HepG2 (cell line): Measurements from ENCODE around the gene TEAD4. TPM values are rescaled to one million over a fixed set of nuclear protein-coding genes. Genes with fewer than 3 reads are reported as not detected.

Experiments
- DNMT1 ChIP-seq: sonication (generic); formaldehyde crosslinking; IDR thresholded peaks from 2 replicates; pipeline ENCODE4 v1.5.1; 2020; ENCODE audit warnings: mild to moderate bottlenecking, missing genetic modification reagents
- HOXA7 ChIP-seq: sonication (generic); formaldehyde crosslinking; IDR thresholded peaks from 2 replicates; pipeline ENCODE4 v1.8.1; 2022; ENCODE audit warnings: mild to moderate bottlenecking, missing genetic modification reagents, moderate library complexity
- LCORL ChIP-seq, 2 experiments: fragments of 450-650 bp in 1 of 2; sonication (generic) in 1 of 2; formaldehyde crosslinking in 1 of 2; IDR thresholded peaks; 2 replicates each; pipeline versions ENCODE4 v1.5.0 to v1.6.1; 2017 to 2020; ENCODE audit warnings: antibody characterized with exemption in 1 of 2, missing genetic modification reagents in 1 of 2
- NFKB2 ChIP-seq: sonication (generic); formaldehyde crosslinking; IDR thresholded peaks from 2 replicates; pipeline ENCODE4 v1.4.0; 2020; ENCODE audit warnings: missing genetic modification reagents, borderline replicate concordance
- PBX2 ChIP-seq: IDR thresholded peaks from 2 replicates; pipeline ENCODE4 v1.6.1; 2016; ENCODE audit warnings: control low read depth
- PBX3 ChIP-seq: sonication (generic); formaldehyde crosslinking; IDR thresholded peaks from 2 replicates; pipeline ENCODE4 v1.8.1; 2023; ENCODE audit warnings: missing genetic modification reagents, inconsistent platforms, borderline replicate concordance
- PRDM4 ChIP-seq: sonication (generic); formaldehyde crosslinking; IDR thresholded peaks from 2 replicates; pipeline ENCODE4 v1.9.0; 2021; ENCODE audit warnings: missing genetic modification reagents, borderline replicate concordance
- REL ChIP-seq: sonication (generic); formaldehyde crosslinking; conservative IDR thresholded peaks from 2 replicates; pipeline ENCODE4 v1.8.0; 2022; ENCODE audit warnings: mild to moderate bottlenecking, missing genetic modification reagents, moderate library complexity
- RNF219 ChIP-seq: sonication (generic); formaldehyde crosslinking; IDR thresholded peaks from 2 replicates; pipeline ENCODE4 v1.5.0; 2020; ENCODE audit warnings: mild to moderate bottlenecking, missing genetic modification reagents
- SYNCRIP ChIP-seq: fragments of 200-400 bp; formaldehyde crosslinking; IDR thresholded peaks from 2 replicates; pipeline ENCODE4 v1.6.1; 2018; ENCODE audit warnings: mild to moderate bottlenecking, low read depth, low read length; ENCODE audit not compliant: insufficient read depth
- ZBED4 ChIP-seq: sonication (generic); formaldehyde crosslinking; IDR thresholded peaks from 2 replicates; pipeline ENCODE4 v1.4.0; 2020; ENCODE audit warnings: missing genetic modification reagents, borderline replicate concordance
- ZFP36L2 ChIP-seq: sonication (generic); formaldehyde crosslinking; IDR thresholded peaks from 2 replicates; pipeline ENCODE4 v1.4.0; 2020; ENCODE audit warnings: missing genetic modification reagents
- ZFP62 ChIP-seq: sonication (generic); formaldehyde crosslinking; IDR thresholded peaks from 2 replicates; pipeline ENCODE4 v1.4.0; 2020; ENCODE audit warnings: missing genetic modification reagents
- polyA plus RNA-seq, 8 experiments: library from polyadenylated mRNA; depleted of rRNA in 3 of 8; stranded (reverse) in 7 of 8; unstranded in 1 of 8; fragments of >200 nt; fragmentation: Illumina TruSeq in 4 of 8; extraction: Trizol in 4 of 8; gene quantifications; 2 replicates each; pipeline versions ENCODE4 v1.2.1 to v1.2.3, GENCODE V29; 2011 to 2016; ENCODE audit warnings: low read depth in 4 of 8, missing spikeins in 1 of 8, mixed read lengths in 1 of 8; ENCODE audit not compliant: insufficient read depth in 1 of 8
- total RNA-seq, 5 experiments: library from RNA; depleted of rRNA; stranded (reverse); fragments of >200 nt; fragmentation: Illumina TruSeq; extraction: Trizol; gene quantifications; 2 replicates each; pipeline ENCODE4 v1.2.3, GENCODE V29; 2016; ENCODE audit warnings: low read depth in 1 of 5

Gene TEAD4
- total and polyA plus RNA-seq, 2 of the 13 experiments (the other 11 are each of a cell fraction or from before 2014, with no cell fraction given) = 45.0 to 69.4 TPM

- TF ChIP-seq PBX2 = no peak; the same call in 1 of the 2 replicates
- TF ChIP-seq LCORL (IDR thresholded peaks at IDR 0.05) = no peak
- peak; percentile 65 for TF ChIP-seq LCORL (CRISPR knock-in tag; IDR thresholded peaks at IDR 0.05)
- no peak for TF ChIP-seq HOXA7
- no peak for TF ChIP-seq ZFP36L2
- TF ChIP-seq PBX3 (CRISPR knock-in tag) = no peak
- TF ChIP-seq ZFP62 (CRISPR knock-in tag) = no peak
- no peak for TF ChIP-seq SYNCRIP
- TF ChIP-seq ZBED4 (CRISPR knock-in tag) = no peak
- no peak for TF ChIP-seq PRDM4
- no peak for TF ChIP-seq REL (CRISPR knock-in tag)
- TF ChIP-seq RNF219 (CRISPR knock-in tag) = no peak
- no peak for TF ChIP-seq NFKB2 (CRISPR knock-in tag)
- no peak for TF ChIP-seq DNMT1
These were observed 4.1 kb downstream of the TEAD4 start (continued) for GRCh38 chr12:2963154-2963759.
